ENCODE measurements around the gene NCKAP1.
"Not testable (repeated sequence)": the region's sequence is repeated elsewhere in the genome, so short reads cannot be mapped to it uniquely, and the experiment has no call there.

Gene NCKAP1

GRCh38 chr2:183001948-183002347 lies 36.3 kb downstream of the NCKAP1 start:
- no peak for DNase-seq
- no peak for TF ChIP-seq CTCF (IDR thresholded peaks at IDR 0.05)
- no peaks in the 10 kb centered on the region for H3K9me3 Mint-ChIP-seq
- no peak overlapping the region for H3K4me3 Mint-ChIP-seq
- no peaks in the 10 kb centered on the region for H3K4me1 Mint-ChIP-seq
- peaks cover 52% of the 10 kb centered on the region for H3K36me3 Mint-ChIP-seq (ENCODE audit: low read depth)
- H3K27me3 Mint-ChIP-seq (ENCODE audit: low read depth, poor library complexity), result no peaks in the 10 kb centered on the region
- no peak overlapping the region for H3K27ac Mint-ChIP-seq

- Mint-ChIP-seq H3K9me3 (no peaks in the 10 kb centered on the region), H3K27ac (no peak overlapping the region), H3K27me3 (ENCODE audit: low read depth, poor library complexity) (no peaks in the 10 kb centered on the region), H3K4me1 (no peaks in the 10 kb centered on the region), H3K36me3 (ENCODE audit: low read depth) (peaks cover 55% of the 10 kb centered on the region), H3K4me3 (no peak overlapping the region)
- DNase-seq, result peak; percentile 50
- no peak for TF ChIP-seq CTCF (IDR thresholded peaks at IDR 0.05)
These were observed 37.4 kb downstream of the NCKAP1 start for GRCh38 chr2:183000846-183001245.

- DNase-seq, result no peak
- no peaks in the 10 kb centered on the region for H3K27me3 Mint-ChIP-seq (ENCODE audit: low read depth, poor library complexity)
- H3K9me3 Mint-ChIP-seq, result no peaks in the 10 kb centered on the region
- H3K4me1 Mint-ChIP-seq, result no peaks in the 10 kb centered on the region
- no peak overlapping the region for H3K27ac Mint-ChIP-seq
- no peak overlapping the region for H3K4me3 Mint-ChIP-seq
- no peak for TF ChIP-seq CTCF (IDR thresholded peaks at IDR 0.05)
- H3K36me3 Mint-ChIP-seq (ENCODE audit: low read depth), result peaks cover 62% of the 10 kb centered on the region
These were observed 38.8 kb downstream of the NCKAP1 start for GRCh38 chr2:182999348-183000028.

GRCh38 chr2:182994228-182994912 lies 43.9 kb downstream of the NCKAP1 start:
- peak overlapping the region; percentile 66 for H3K27ac Mint-ChIP-seq
- no peaks in the 10 kb centered on the region for H3K4me1 Mint-ChIP-seq
- no peaks in the 10 kb centered on the region for H3K27me3 Mint-ChIP-seq (ENCODE audit: low read depth, poor library complexity)
- no peak overlapping the region for H3K4me3 Mint-ChIP-seq
- H3K36me3 Mint-ChIP-seq (ENCODE audit: low read depth), result peaks cover 71% of the 10 kb centered on the region
- DNase-seq, result no peak
- H3K9me3 Mint-ChIP-seq, result no peaks in the 10 kb centered on the region
- no peak for TF ChIP-seq CTCF (IDR thresholded peaks at IDR 0.05)

- DNase-seq, result no peak
- Mint-ChIP-seq H3K36me3 (ENCODE audit: low read depth) (peaks cover 31% of the 10 kb centered on the region), H3K4me1 (no peaks in the 10 kb centered on the region), H3K27me3 (ENCODE audit: low read depth, poor library complexity) (no peaks in the 10 kb centered on the region), H3K9me3 (no peaks in the 10 kb centered on the region), H3K27ac (peak overlapping the region; percentile 49), H3K4me3 (no peak overlapping the region)
- no peak for TF ChIP-seq CTCF (IDR thresholded peaks at IDR 0.05)
These were observed 55.3 kb downstream of the NCKAP1 start for GRCh38 chr2:182982941-182983340.

- H3K4me3 Mint-ChIP-seq; H3K4me1 Mint-ChIP-seq; H3K27ac Mint-ChIP-seq; DNase-seq; H3K9me3 Mint-ChIP-seq; H3K27me3 Mint-ChIP-seq (ENCODE audit: low read depth, poor library complexity): not testable (repeated sequence)
- peaks cover 36% of the 10 kb centered on the region for H3K36me3 Mint-ChIP-seq (ENCODE audit: low read depth)
These were observed 56.8 kb downstream of the NCKAP1 start for GRCh38 chr2:182981475-182981874.
